Measurements from ENCODE around the gene CCDC127.

CCDC127 gene

GRCh38 chr5:187617-188451 is 30.1 kb downstream of the CCDC127 start:
- TF ChIP-seq NFIC (IDR thresholded peaks at IDR 0.05) (no peak), ZBTB7A (IDR thresholded peaks at IDR 0.05; ENCODE audit: low read depth) (no peak), EP300 (IDR thresholded peaks at IDR 0.05; ENCODE audit: borderline replicate concordance) (no peak), CREB1 (IDR thresholded peaks at IDR 0.05; ENCODE audit: low read depth) (no peak), FOXM1 (IDR thresholded peaks at IDR 0.05; ENCODE audit: borderline replicate concordance, low read depth) (no peak), RAD21 (IDR thresholded peaks at IDR 0.05; ENCODE audit: low read depth) (no peak), TCF12 (IDR thresholded peaks at IDR 0.05; ENCODE audit: low read depth) (no peak), USF1 (IDR thresholded peaks at IDR 0.05) (no peak), TAF1 (IDR thresholded peaks at IDR 0.05; ENCODE audit: low read depth) (no peak), CEBPB (IDR thresholded peaks at IDR 0.05) (no peak), EGR1 (IDR thresholded peaks at IDR 0.05) (no peak)

- no peak for TF ChIP-seq EGR1 (IDR thresholded peaks at IDR 0.05)
- TF ChIP-seq ZBTB7A (IDR thresholded peaks at IDR 0.05; ENCODE audit: low read depth): no peak
- no peak for TF ChIP-seq RAD21 (IDR thresholded peaks at IDR 0.05; ENCODE audit: low read depth)
- no peak for TF ChIP-seq EP300 (IDR thresholded peaks at IDR 0.05; ENCODE audit: borderline replicate concordance)
- TF ChIP-seq TAF1 (IDR thresholded peaks at IDR 0.05; ENCODE audit: low read depth): no peak
- no peak for TF ChIP-seq CREB1 (IDR thresholded peaks at IDR 0.05; ENCODE audit: low read depth)
- TF ChIP-seq TCF12 (IDR thresholded peaks at IDR 0.05; ENCODE audit: low read depth): no peak
- TF ChIP-seq TEAD4 (IDR thresholded peaks at IDR 0.05): no peak
- no peak for TF ChIP-seq FOXM1 (IDR thresholded peaks at IDR 0.05; ENCODE audit: borderline replicate concordance, low read depth)
- TF ChIP-seq REST (IDR thresholded peaks at IDR 0.05; ENCODE audit: low read depth): no peak
- TF ChIP-seq USF1 (IDR thresholded peaks at IDR 0.05): no peak
- no peak for TF ChIP-seq NFIC (IDR thresholded peaks at IDR 0.05)
- TF ChIP-seq YY1 (IDR thresholded peaks at IDR 0.05; ENCODE audit: low read depth): no peak
- TF ChIP-seq CEBPB (IDR thresholded peaks at IDR 0.05): no peak
- no peak for TF ChIP-seq MAX (IDR thresholded peaks at IDR 0.05)
Measured at GRCh38 chr5:187042-187431, 30.9 kb downstream of the CCDC127 start.

- TF ChIP-seq CREB1 (IDR thresholded peaks at IDR 0.05; ENCODE audit: low read depth) (no peak), FOXM1 (IDR thresholded peaks at IDR 0.05; ENCODE audit: borderline replicate concordance, low read depth) (no peak), EGR1 (IDR thresholded peaks at IDR 0.05) (no peak), TAF1 (IDR thresholded peaks at IDR 0.05; ENCODE audit: low read depth) (no peak), CEBPB (IDR thresholded peaks at IDR 0.05) (no peak), NFIC (IDR thresholded peaks at IDR 0.05) (no peak), EP300 (IDR thresholded peaks at IDR 0.05; ENCODE audit: borderline replicate concordance) (no peak), REST (IDR thresholded peaks at IDR 0.05; ENCODE audit: low read depth) (no peak), USF1 (IDR thresholded peaks at IDR 0.05) (no peak), RAD21 (IDR thresholded peaks at IDR 0.05; ENCODE audit: low read depth) (no peak)
Measured at GRCh38 chr5:186091-187041, 31.6 kb downstream of the CCDC127 start.

- TF ChIP-seq CREB1 (IDR thresholded peaks at IDR 0.05; ENCODE audit: low read depth) (no peak), EGR1 (IDR thresholded peaks at IDR 0.05) (no peak), USF1 (IDR thresholded peaks at IDR 0.05) (no peak), RAD21 (IDR thresholded peaks at IDR 0.05; ENCODE audit: low read depth) (no peak), REST (IDR thresholded peaks at IDR 0.05; ENCODE audit: low read depth) (no peak), TCF12 (IDR thresholded peaks at IDR 0.05; ENCODE audit: low read depth) (no peak)
Measured at GRCh38 chr5:185095-186070, 32.6 kb downstream of the CCDC127 start.
